Mucosa of stomach (tissue), 1 donor: ENCODE data around the gene TRABD.
"Not testable (repeated sequence)": the region's sequence is repeated elsewhere in the genome, so short reads cannot be mapped to it uniquely, and the experiment has no call there.

ENCODE experiments used
- H3K27me3 ChIP-seq: one replicate; pipeline ENCODE4 v1.7.0; 2013; ENCODE audit warnings: mild to moderate bottlenecking, low read length; ENCODE audit not compliant: control insufficient read depth, insufficient read depth
- H3K36me3 ChIP-seq: one replicate; pipeline ENCODE4 v1.7.0; 2013; ENCODE audit warnings: low read length; ENCODE audit not compliant: control insufficient read depth, insufficient read depth
- H3K4me1 ChIP-seq: one replicate; pipeline ENCODE4 v1.7.0; 2013; ENCODE audit warnings: mild to moderate bottlenecking, low read length; ENCODE audit not compliant: control insufficient read depth, insufficient read depth
- H3K4me3 ChIP-seq: one replicate; pipeline ENCODE4 v1.7.0; 2013; ENCODE audit warnings: low read length
- H3K9ac ChIP-seq: one replicate; pipeline ENCODE4 v1.7.0; 2013; ENCODE audit warnings: mild to moderate bottlenecking, low read length, moderate library complexity
- H3K9me3 ChIP-seq: one replicate; pipeline ENCODE4 v1.7.0; 2013; ENCODE audit warnings: mild to moderate bottlenecking, low read length, moderate library complexity; ENCODE audit not compliant: control insufficient read depth
- donor health status: Pancreatic carcinoma.

TRABD gene, protein sequence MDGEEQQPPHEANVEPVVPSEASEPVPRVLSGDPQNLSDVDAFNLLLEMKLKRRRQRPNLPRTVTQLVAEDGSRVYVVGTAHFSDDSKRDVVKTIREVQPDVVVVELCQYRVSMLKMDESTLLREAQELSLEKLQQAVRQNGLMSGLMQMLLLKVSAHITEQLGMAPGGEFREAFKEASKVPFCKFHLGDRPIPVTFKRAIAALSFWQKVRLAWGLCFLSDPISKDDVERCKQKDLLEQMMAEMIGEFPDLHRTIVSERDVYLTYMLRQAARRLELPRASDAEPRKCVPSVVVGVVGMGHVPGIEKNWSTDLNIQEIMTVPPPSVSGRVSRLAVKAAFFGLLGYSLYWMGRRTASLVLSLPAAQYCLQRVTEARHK

DNA sequence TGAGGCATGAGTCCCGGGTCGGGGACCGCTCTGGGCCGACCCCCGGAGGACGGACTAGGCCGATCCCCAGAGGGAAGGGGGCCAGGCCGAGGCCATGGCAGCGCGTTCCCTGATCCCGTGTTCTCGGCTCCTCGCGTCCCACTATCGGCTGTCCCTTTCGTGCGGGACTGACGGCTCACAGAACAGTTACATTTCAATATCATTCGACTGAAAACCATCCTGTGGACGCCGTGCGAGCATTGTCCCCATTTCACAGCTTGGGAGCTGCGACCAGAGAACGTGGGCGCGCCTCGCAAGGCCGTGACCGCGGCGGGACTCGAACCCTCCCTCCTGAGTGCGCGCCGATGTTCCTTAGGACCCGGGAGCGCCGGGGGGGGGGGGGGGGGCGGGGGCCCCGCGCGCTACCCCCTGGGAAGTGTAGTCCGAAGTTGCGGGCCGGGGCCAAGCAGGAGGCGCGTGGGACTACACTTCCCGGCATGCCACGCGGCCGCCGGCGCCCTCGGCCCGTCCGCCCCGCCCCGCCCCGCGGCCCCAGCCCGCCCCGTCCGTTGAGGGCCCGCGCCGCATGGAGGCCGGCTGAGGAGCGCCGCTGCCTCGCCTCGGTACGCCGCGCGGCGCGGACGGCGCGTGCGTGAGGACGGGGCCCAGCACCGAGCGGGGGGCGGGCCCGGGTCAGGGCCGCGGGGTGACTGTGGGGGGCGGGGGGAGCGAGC is at the start of gene TRABD:
TSS of gene TRABD (plus strand) at position 539 of the 713 bp plus-strand sequence. CDS start 7,148 bp downstream, outside the sequence.
- H3K9me3 ChIP-seq, result no peaks in the 10 kb centered on the region
- peak within 1 kb of the TSS; percentile 69 for H3K9ac ChIP-seq
- H3K4me3 ChIP-seq, result peak within 1 kb of the TSS; percentile 18
- H3K4me1 ChIP-seq, result peaks cover 64% of the 10 kb centered on the region
- H3K27me3 ChIP-seq, result no peaks in the 10 kb centered on the region
- H3K36me3 ChIP-seq, result no peaks in the 10 kb centered on the region

DNA sequence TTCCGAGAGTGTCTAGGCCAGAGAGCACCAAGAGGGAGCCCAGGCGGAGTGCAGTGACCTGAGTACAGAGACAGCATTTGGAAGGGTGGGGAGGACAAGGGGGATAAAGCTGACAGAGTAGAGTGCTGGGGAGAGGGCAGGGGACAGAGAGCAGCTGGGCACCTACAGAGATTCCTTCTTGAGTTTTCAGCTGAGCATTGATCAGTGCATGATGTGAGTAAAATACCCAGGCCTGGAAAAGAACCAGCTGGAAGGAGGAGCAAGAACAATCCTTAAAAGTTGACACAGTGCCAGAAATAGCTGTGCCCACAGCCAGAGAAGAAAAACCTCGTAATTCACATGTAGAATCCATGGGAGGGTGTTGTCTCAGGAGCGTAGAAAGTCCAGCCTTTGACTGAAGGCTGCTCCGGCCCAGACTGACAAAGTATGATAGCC is 49.1 kb upstream of the TRABD start:
- no peak overlapping the region for H3K4me3 ChIP-seq
- no peaks in the 10 kb centered on the region for H3K27me3 ChIP-seq
- no peaks in the 10 kb centered on the region for H3K9me3 ChIP-seq
- no peaks in the 10 kb centered on the region for H3K36me3 ChIP-seq
- H3K9ac ChIP-seq, result no peak overlapping the region
- H3K4me1 ChIP-seq, result no peaks in the 10 kb centered on the region

DNA sequence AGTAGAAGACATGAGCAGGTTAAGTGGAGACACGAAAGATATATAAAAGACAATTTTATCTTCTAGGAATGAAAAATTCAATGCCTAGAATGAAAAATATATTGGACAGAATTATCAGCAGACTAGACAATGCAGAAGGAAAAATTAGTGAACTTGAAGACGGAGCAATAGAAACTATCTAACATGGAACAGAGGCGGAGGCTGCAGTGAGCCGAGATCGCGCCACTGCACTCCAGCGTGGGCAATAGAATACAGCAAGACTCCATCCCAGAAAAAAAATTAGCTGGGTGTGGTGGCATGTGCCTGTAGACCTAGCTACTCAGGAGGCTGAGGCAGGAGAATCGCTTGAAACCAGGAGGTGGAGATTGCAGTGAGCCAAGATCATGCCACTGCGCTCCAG is 48.4 kb upstream of the TRABD start:
- not testable (repeated sequence) for H3K27me3 ChIP-seq, H3K4me3 ChIP-seq, H3K4me1 ChIP-seq, H3K9ac ChIP-seq, H3K36me3 ChIP-seq, H3K9me3 ChIP-seq

DNA sequence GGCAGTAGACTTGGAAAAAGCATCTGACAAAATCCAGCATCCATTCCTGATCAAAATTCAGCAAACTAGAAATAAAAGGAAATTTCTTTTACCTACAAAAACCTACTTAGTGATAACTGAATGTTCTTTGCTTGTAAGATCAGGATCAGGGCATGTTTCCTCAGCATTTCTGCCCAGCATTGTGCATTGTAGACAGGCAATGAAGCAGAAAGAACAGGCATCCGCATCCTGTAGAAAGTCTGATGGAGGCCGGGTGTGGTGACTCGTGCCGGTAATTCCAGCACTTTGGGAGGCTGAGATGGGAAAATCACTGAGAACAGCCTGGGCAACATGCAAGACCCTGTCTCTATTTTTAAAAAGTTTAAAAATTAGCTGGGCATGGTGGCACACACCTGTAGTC is 47.7 kb upstream of the TRABD start:
- Histone ChIP-seq H3K27me3 (no peaks in the 10 kb centered on the region), H3K9me3 (no peaks in the 10 kb centered on the region), H3K4me3 (no peak overlapping the region), H3K4me1 (no peaks in the 10 kb centered on the region), H3K36me3 (no peaks in the 10 kb centered on the region), H3K9ac (no peak overlapping the region)

DNA sequence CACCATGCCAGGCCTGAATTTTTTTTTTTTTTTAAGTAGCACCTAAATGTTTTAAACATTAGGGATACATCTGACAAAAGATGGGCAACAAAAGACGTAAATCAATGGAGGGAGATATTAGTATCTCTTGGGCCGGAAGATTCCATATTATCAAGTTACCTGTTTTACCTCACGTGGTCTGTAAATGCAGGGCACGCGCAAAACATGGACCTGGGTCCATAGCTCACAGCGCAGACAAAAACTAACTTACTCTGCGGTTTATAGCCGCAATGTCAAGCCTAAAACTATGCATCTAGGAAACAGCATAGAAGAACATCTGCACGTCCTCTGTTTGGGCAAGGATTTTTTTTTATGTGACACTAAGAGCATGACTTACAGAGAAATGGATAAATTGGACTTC is 46.7 kb upstream of the TRABD start:
- no peaks in the 10 kb centered on the region for H3K36me3 ChIP-seq
- H3K4me1 ChIP-seq, result no peaks in the 10 kb centered on the region
- no peaks in the 10 kb centered on the region for H3K9me3 ChIP-seq
- no peak overlapping the region for H3K9ac ChIP-seq
- no peaks in the 10 kb centered on the region for H3K27me3 ChIP-seq
- H3K4me3 ChIP-seq, result no peak overlapping the region

DNA sequence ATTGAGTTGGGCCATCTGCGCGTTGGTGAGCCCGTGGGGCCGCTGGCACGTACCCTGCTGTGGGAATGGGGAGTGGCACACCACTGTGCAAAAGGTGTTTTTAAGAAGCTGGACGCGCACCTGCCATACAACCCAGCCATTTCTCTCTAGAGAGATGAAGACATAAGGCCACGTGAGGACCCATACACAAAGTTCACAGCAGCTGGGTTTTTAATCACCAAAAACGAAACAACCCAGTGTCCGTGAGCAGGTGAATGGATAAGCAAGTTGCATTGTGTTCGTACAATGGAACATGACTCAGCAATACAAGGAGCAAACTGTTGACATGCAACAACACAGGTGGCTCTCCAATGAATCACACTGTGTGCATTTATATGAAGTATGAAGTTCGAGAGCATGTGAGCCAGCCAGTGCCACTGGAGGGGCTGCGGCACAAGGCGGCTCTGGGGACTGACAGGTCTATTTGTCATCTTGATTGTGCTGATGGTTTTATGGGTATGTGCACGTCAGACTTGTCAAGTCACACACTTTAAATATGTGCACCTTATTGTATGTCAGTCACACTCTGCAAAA is 45.8 kb upstream of the TRABD start:
- Histone ChIP-seq H3K27me3 (no peaks in the 10 kb centered on the region), H3K9ac (no peak overlapping the region), H3K4me1 (no peaks in the 10 kb centered on the region), H3K36me3 (no peaks in the 10 kb centered on the region), H3K4me3 (no peak overlapping the region), H3K9me3 (no peaks in the 10 kb centered on the region)

DNA sequence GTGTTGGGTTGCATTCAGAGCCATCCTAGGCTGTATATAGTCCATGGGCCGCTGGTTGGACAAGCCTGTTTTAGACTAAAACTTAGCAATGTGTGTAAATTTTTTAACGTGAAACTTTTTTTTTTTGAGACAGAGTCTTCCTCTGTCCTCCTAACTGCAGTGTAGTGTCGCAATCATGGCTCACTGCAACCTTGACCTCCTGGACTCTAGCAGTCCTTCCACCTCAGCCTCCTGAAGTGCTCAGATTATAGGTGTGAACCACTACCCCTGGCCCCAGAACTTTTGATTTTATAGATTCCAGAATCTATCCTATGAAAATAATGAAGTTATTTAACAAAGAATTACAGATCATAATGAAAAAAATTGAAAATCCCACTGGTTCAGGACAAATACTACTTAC is 45.1 kb upstream of the TRABD start:
- Histone ChIP-seq H3K4me1 (no peaks in the 10 kb centered on the region), H3K9ac (no peak overlapping the region), H3K36me3 (no peaks in the 10 kb centered on the region), H3K27me3 (no peaks in the 10 kb centered on the region), H3K9me3 (no peaks in the 10 kb centered on the region), H3K4me3 (no peak overlapping the region)

DNA sequence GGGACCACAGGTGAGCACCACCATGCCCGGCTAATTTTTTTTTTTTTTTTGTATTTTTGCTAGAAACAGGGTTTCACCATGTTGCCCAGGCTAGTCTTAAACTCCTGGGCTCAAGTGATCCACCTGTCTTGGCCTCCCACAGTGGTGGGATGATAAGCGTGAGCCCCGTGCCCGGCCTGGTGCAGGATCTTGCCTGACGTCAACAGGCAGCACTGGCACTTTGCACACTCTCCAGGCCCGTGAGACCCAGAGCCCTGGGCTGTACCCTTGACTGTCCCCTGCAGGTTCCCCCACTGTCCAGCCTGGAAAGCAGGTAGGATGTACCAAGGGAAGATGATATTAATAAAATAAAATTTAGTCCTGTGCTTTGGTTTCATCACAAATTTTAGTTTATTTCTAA is 44.3 kb upstream of the TRABD start:
- Histone ChIP-seq H3K9me3 (no peaks in the 10 kb centered on the region), H3K27me3 (no peaks in the 10 kb centered on the region), H3K36me3 (no peaks in the 10 kb centered on the region), H3K9ac (no peak overlapping the region), H3K4me1 (no peaks in the 10 kb centered on the region), H3K4me3 (no peak overlapping the region)

DNA sequence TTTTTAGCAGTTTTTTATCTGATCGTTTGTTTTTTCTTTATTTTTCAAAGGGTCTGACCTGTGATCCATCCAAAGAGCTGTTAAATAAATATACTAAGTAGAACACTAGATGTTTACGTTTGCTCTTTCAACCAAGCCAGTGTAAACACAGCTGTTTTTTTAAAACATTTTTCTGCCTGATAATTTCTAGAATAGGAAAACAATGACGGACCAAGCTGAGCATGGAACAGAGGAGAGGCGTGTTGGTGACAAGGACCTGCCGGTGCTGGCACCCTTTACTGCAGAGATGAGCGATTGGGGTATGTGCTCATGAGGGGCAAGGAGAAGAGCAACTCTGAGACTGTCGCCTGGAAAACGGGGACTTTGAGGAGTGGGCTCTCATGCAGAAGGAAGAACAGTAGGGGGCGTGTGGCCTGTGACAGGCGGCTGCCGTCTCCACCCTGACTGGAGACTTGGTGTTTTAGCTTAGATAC is 43.8 kb upstream of the TRABD start:
- Histone ChIP-seq H3K9ac (no peak overlapping the region), H3K27me3 (no peaks in the 10 kb centered on the region), H3K4me3 (no peak overlapping the region), H3K36me3 (no peaks in the 10 kb centered on the region), H3K9me3 (no peaks in the 10 kb centered on the region), H3K4me1 (no peaks in the 10 kb centered on the region)

DNA sequence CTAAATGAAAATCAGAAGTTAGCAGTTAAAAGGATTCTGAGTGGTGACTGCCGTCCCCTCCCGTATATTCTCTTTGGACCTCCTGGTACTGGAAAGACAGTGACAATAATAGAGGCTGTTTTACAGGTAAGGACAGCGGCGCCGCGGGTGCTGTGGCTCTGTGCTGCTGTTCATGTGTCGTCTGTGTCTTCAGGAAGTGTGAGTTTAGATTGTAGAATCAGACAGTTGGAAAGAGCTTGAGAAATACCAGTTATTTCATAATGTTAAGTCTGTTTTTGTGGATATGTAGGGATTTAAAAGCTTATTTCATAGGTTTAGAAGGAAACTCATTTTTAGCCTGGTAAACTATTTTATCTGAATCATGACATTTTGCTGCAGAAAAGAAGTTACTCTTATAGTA is 42.6 kb upstream of the TRABD start:
- Histone ChIP-seq H3K36me3 (no peaks in the 10 kb centered on the region), H3K27me3 (no peaks in the 10 kb centered on the region), H3K9ac (no peak overlapping the region), H3K4me1 (no peaks in the 10 kb centered on the region), H3K9me3 (no peaks in the 10 kb centered on the region), H3K4me3 (no peak overlapping the region)

DNA sequence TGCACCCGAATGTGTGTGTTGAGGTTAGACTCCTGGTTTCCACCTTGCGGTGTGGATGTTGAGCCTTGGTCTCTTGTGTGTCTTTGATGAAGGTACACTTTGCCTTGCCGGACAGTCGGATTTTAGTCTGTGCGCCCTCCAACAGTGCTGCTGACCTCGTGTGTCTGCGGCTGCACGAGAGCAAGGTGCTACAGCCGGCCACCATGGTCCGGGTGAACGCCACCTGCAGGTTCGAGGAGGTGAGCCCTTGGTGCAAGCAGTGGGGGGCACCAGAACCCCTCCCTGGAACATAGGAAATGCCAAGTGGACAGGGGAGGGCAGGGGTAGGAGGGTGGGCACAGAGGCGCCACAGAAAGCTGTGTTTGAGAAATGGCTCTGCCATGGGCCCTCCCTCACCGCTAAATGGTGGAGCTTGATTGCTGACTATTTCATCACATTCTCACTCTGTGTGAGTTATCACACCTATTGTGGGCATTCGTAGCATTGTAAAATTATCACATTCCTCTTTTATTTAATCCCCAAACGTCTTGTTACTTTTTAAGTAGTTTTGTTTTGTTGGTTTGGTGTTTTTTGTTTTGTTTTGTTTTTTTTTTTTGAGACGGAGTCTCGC is 41.6 kb upstream of the TRABD start:
- Histone ChIP-seq H3K4me1 (no peaks in the 10 kb centered on the region), H3K27me3 (no peaks in the 10 kb centered on the region), H3K4me3 (no peak overlapping the region), H3K9ac (no peak overlapping the region), H3K36me3 (no peaks in the 10 kb centered on the region), H3K9me3 (no peaks in the 10 kb centered on the region)
